B cell (primary cell): Measurements from ENCODE around the gene UQCR11. TPM values are rescaled to one million over a fixed set of nuclear protein-coding genes. Genes with fewer than 3 reads are reported as not detected.

ENCODE experiments used
- ATAC-seq: fragments of 200-7000 bp; cut with Tn5 transposase; one replicate; pipeline ENCODE4 v1.10.0; 2021; ENCODE audit warnings: low read depth, mild to moderate bottlenecking, moderate number of reproducible peaks, moderate library complexity
- CTCF ChIA-PET: fragments of 350-600 bp; sonication (Branson Sonifier 250); formaldehyde crosslinking; loops from one replicate; lab custom pipeline; 2021; ENCODE audit warnings: antibody characterized with exemption, inconsistent platforms; lab: Charles Lee
- POLR2A ChIA-PET: fragments of 350-600 bp; sonication (Branson Sonifier 250); formaldehyde crosslinking; loops from one replicate; lab custom pipeline; 2021; ENCODE audit warnings: antibody characterized with exemption; lab: Charles Lee
- DNase-seq: peaks from one replicate; pipeline ENCODE4 v3.0.0; 2013
- H2AFZ ChIP-seq: 2 replicates; pipeline ENCODE4 v1.6.1; 2012; ENCODE audit warnings: mild to moderate bottlenecking, low read depth, low read length; ENCODE audit not compliant: insufficient read depth, poor library complexity, severe bottlenecking
- H3K27ac ChIP-seq, 2 donors: 1 replicate in 1 of 2; 2 replicates in 1 of 2; pipeline ENCODE4 v1.5.1; 2012 to 2013; ENCODE audit warnings: low read length in 2 of 2, mild to moderate bottlenecking in 2 of 2, moderate library complexity in 1 of 2
- H3K27me3 ChIP-seq, 4 experiments: fragments of 200-600 bp in 1 of 4; sonication (generic) in 1 of 4; replicated peaks in 1 of 4; 1 replicate in 2 of 4; 2 replicates in 2 of 4; pipeline versions ENCODE4 v1.6.1 to v1.7.0; 2013 to 2016; ENCODE audit warnings: low read length in 3 of 4, mild to moderate bottlenecking in 2 of 4, mixed read lengths in 1 of 4, moderate library complexity in 1 of 4; ENCODE audit not compliant: insufficient read depth in 4 of 4, control insufficient read depth in 3 of 4; ENCODE audit errors: control extremely low read depth in 1 of 4
- H3K36me3 ChIP-seq, 2 experiments: replicated peaks in 1 of 2; 1 replicate in 1 of 2; 2 replicates in 1 of 2; pipeline versions ENCODE4 v1.6.1 to v1.7.1; 2013; ENCODE audit warnings: low read length in 1 of 2; ENCODE audit not compliant: insufficient read depth in 2 of 2, control insufficient read depth in 1 of 2; ENCODE audit errors: control extremely low read depth in 1 of 2, extremely low read depth in 1 of 2
- H3K4me1 ChIP-seq, 2 donors: fragments of 200-600 bp in 1 of 2; sonication (generic) in 1 of 2; 1 replicate in 1 of 2; 2 replicates in 1 of 2; pipeline versions ENCODE4 v1.5.1 to v1.6.1; 2013 to 2017; ENCODE audit warnings: low read length in 2 of 2; ENCODE audit not compliant: control insufficient read depth in 2 of 2, insufficient read depth in 2 of 2
- H3K4me2 ChIP-seq: replicated peaks from 2 replicates; pipeline ENCODE3; 2012; ENCODE audit warnings: mild to moderate bottlenecking, low read depth, low read length; ENCODE audit not compliant: poor library complexity, severe bottlenecking
- H3K4me3 ChIP-seq, 5 experiments: fragments of 200-600 bp in 1 of 5; sonication (generic) in 1 of 5; 1 replicate in 3 of 5; 2 replicates in 2 of 5; pipeline versions ENCODE4 v1.5.1 to v1.7.0; 2011 to 2016; ENCODE audit warnings: low read length in 4 of 5, mild to moderate bottlenecking in 4 of 5, low read depth in 2 of 5, control low read depth in 1 of 5, moderate library complexity in 1 of 5; ENCODE audit not compliant: insufficient read depth in 1 of 5; ENCODE audit errors: control extremely low read depth in 1 of 5, extremely low read depth in 1 of 5
- H3K79me2 ChIP-seq: fragments of 200-600 bp; sonication (generic); one replicate; pipeline ENCODE4 v1.6.0; 2016; ENCODE audit warnings: low read length; ENCODE audit not compliant: control insufficient read depth, insufficient read depth
- H3K9ac ChIP-seq: fragments of 200-600 bp; sonication (generic); 2 replicates; pipeline ENCODE4 v1.6.1; 2017; ENCODE audit warnings: mild to moderate bottlenecking, low read length, moderate library complexity
- H3K9me3 ChIP-seq, 3 donors: one replicate each; pipeline versions ENCODE4 v1.6.1 to v1.7.1; 2013; ENCODE audit warnings: low read length in 2 of 3; ENCODE audit not compliant: control insufficient read depth in 2 of 3, insufficient read depth in 1 of 3; ENCODE audit errors: control extremely low read depth in 1 of 3
- H4K20me1 ChIP-seq: 2 replicates; pipeline ENCODE4 v1.6.0; 2012; ENCODE audit warnings: mild to moderate bottlenecking, low read length; ENCODE audit not compliant: insufficient read depth, control insufficient read depth, poor library complexity, severe bottlenecking
- H3K27ac Mint-ChIP-seq: one replicate; pipeline ENCODE4 v1.8.0; 2021; ENCODE audit warnings: mixed read lengths
- H3K27me3 Mint-ChIP-seq: one replicate; pipeline ENCODE4 v1.8.0; 2021; ENCODE audit warnings: mixed read lengths
- H3K4me1 Mint-ChIP-seq: one replicate; pipeline ENCODE4 v1.8.0; 2021; ENCODE audit warnings: mixed read lengths
- H3K4me3 Mint-ChIP-seq: one replicate; pipeline ENCODE4 v1.8.0; 2021; ENCODE audit warnings: mixed read lengths
- H3K9me3 Mint-ChIP-seq: one replicate; pipeline ENCODE4 v1.8.0; 2022; ENCODE audit warnings: mixed read lengths; ENCODE audit not compliant: insufficient read depth
- CTCF ChIP-seq: fragments of 200-600 bp; IDR thresholded peaks from one replicate; pipeline ENCODE4 v1.8.0; 2022; ENCODE audit warnings: antibody characterized with exemption, mild to moderate bottlenecking
- EZH2 ChIP-seq: IDR thresholded peaks from 2 replicates; pipeline ENCODE4 v1.6.1; 2012; ENCODE audit warnings: borderline replicate concordance, low read depth, mild to moderate bottlenecking, moderate library complexity, low read length; ENCODE audit not compliant: insufficient read depth, poor library complexity, severe bottlenecking
- WGBS: methylation state at CpG from one replicate; pipeline ENCODE4 v1.1.5; 2013; ENCODE audit warnings: missing lambda C conversion rate; ENCODE audit not compliant: insufficient coverage; 5-methylcytosine and 5-hydroxymethylcytosine counted together
- intact Hi-C: fragments of 100-400 bp; cut with micrococcal nuclease; formaldehyde crosslinking; loops from one replicate; pipeline ENCODE4 v1.10.0; 2022
- polyA plus RNA-seq: library from polyadenylated mRNA; depleted of rRNA; stranded (reverse); fragments of >200 nt; gene quantifications from 2 replicates; pipeline ENCODE4 v1.2.3, GENCODE V29; 2012
- total RNA-seq, 2 donors: library from RNA; stranded (reverse); fragments of 120-200 nt in 1 of 2; gene quantifications; 1 replicate in 1 of 2; 2 replicates in 1 of 2; pipeline versions ENCODE4 v1.2.3 to v1.2.4, GENCODE V29; 2013 to 2022

The UQCR11 gene
- total and polyA plus RNA-seq, 2 donors (not counting 1 experiment from before 2014, with no cell fraction given): 59.5 to 66.8 TPM

DNA sequence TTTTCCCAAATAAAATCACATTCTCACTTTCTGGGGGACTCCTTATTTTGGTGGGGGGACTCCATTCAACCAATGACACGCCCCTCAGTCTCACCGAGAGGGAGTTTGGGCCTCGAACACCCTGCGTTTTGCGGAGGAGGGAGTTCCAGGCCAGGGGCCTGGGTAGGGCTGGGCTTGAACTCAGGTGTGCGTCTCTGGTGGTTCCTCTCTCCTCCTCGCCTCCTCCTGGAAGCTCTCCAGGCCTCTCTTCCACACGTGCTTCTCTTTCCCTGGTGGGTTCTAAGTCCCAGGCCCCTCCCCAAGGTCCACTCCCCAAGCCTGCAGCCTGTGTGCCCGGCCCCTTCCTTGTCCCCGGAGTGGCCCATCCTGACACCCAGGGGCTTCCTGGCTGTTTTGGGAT, 51.8 kb downstream of the UQCR11 start:
- Mint-ChIP-seq H3K27me3 (peaks cover 16% of the 10 kb centered on the region), H3K27ac (no peak overlapping the region), H3K4me3 (no peak overlapping the region), H3K9me3 (no peaks in the 10 kb centered on the region), H3K4me1 (no peaks in the 10 kb centered on the region)
- intact Hi-C loops: no loop called here
- peaks cover 0 to 21% (median 0%) of the 10 kb centered on the region in 4 experiments for H3K27me3 ChIP-seq
- no peaks in the 10 kb centered on the region for H3K36me3 ChIP-seq
- no peaks in the 10 kb centered on the region for H4K20me1 ChIP-seq
- H3K9me3 ChIP-seq: peaks cover 0 to 12% (median 0%) of the 10 kb centered on the region in 3 donors
- H2AFZ ChIP-seq: no peak overlapping the region
- no peaks in the 10 kb centered on the region for H3K79me2 ChIP-seq
- TF ChIP-seq EZH2: no peak
- no peak for TF ChIP-seq CTCF
- no peak for ATAC-seq
- WGBS: 86% methylated on average over 9 of the region's 10 CpGs
- H3K27ac ChIP-seq: no peak overlapping the region
- POLR2A ChIA-PET: no interaction called here
- DNase-seq: no peak
- no peak overlapping the region for H3K4me3 ChIP-seq
- CTCF ChIA-PET: no interaction called here
- no peaks in the 10 kb centered on the region for H3K4me1 ChIP-seq
- H3K4me2 ChIP-seq: no peak overlapping the region
- H3K9ac ChIP-seq: no peak overlapping the region

- no peak for ATAC-seq
- 88% methylated on average over 9 of the region's 17 CpGs for WGBS
- no peak overlapping the region for H2AFZ ChIP-seq
- no peaks in the 10 kb centered on the region for H3K79me2 ChIP-seq
- Mint-ChIP-seq H3K27me3 (peaks cover 16% of the 10 kb centered on the region), H3K4me1 (no peaks in the 10 kb centered on the region), H3K27ac (no peak overlapping the region), H3K9me3 (no peaks in the 10 kb centered on the region), H3K4me3 (no peak overlapping the region)
- no peaks in the 10 kb centered on the region for H4K20me1 ChIP-seq
- TF ChIP-seq EZH2 (no peak), CTCF (no peak)
- H3K27me3 ChIP-seq: peaks cover 0 to 21% (median 0%) of the 10 kb centered on the region in 4 experiments
- H3K4me3 ChIP-seq: no peak overlapping the region
- H3K36me3 ChIP-seq: no peaks in the 10 kb centered on the region
- intact Hi-C loops: no loop called here
- H3K9me3 ChIP-seq: peaks cover 0 to 12% (median 0%) of the 10 kb centered on the region in 3 donors
- POLR2A ChIA-PET: no interaction called here
- H3K4me2 ChIP-seq: no peak overlapping the region
- H3K4me1 ChIP-seq: peaks cover 0 to 2% of the 10 kb centered on the region in 2 donors
- CTCF ChIA-PET: interaction anchor here (0.6 to 1.4 kb wide), 4 partner anchors 13 to 258 kb away, joined by 3 to 4 read pairs (median 3); no protein-coding TSS in a partner anchor
- no peak overlapping the region for H3K9ac ChIP-seq
- DNase-seq: no peak
- H3K27ac ChIP-seq: no peak overlapping the region
Observed at GRCh38 chr19:1551068-1552040, 53.9 kb downstream of the UQCR11 start.
